ENCODE measurements around the gene DCAF11. TPM values are rescaled to one million over a fixed set of nuclear protein-coding genes. Genes with fewer than 3 reads are reported as not detected.

DCAF11 gene
- total RNA-seq, 1 experiment from 2014 or later = 48.8 TPM

DNA sequence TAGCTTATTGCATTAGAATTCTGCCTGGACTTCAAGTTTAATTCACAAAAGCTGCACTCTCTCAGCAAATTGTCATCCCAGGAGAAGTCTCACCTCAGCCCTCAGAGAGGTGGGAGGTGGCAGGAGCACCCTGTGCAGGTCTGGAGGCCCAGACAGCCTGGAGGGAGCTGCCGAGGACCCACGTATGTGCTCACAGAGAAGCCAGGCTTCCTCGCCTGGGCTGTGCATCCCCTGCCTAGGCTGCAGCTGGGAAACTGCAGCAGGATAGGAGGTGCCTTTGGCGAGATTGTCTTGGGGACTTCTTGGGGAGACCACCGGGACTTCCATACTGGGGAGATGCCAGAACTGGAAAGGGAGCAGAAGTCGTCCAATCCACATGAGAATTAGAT is 34.4 kb upstream of the DCAF11 start:
- H3K4me3 Mint-ChIP-seq (ENCODE audit: unreplicated experiment) = peak overlapping the region; percentile 74
- BruUV-seq (replicated peaks) = no TSS peak
- peaks cover 25% of the 10 kb centered on the region for H3K27me3 Mint-ChIP-seq (ENCODE audit: insufficient read depth, unreplicated experiment)
- intact Hi-C loops (cut with micrococcal nuclease) = loop anchor here (2.0 kb wide), 1 partner anchor 27 kb away; the partner anchor contains the start of gene CARMIL3
- TF ChIP-seq, protein P1, sequence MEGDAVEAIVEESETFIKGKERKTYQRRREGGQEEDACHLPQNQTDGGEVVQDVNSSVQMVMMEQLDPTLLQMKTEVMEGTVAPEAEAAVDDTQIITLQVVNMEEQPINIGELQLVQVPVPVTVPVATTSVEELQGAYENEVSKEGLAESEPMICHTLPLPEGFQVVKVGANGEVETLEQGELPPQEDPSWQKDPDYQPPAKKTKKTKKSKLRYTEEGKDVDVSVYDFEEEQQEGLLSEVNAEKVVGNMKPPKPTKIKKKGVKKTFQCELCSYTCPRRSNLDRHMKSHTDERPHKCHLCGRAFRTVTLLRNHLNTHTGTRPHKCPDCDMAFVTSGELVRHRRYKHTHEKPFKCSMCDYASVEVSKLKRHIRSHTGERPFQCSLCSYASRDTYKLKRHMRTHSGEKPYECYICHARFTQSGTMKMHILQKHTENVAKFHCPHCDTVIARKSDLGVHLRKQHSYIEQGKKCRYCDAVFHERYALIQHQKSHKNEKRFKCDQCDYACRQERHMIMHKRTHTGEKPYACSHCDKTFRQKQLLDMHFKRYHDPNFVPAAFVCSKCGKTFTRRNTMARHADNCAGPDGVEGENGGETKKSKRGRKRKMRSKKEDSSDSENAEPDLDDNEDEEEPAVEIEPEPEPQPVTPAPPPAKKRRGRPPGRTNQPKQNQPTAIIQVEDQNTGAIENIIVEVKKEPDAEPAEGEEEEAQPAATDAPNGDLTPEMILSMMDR (IDR thresholded peaks at IDR 0.05; ENCODE audit: unreplicated experiment) = no peak
- H3K9me3 Mint-ChIP-seq (ENCODE audit: unreplicated experiment) = no peaks in the 10 kb centered on the region
- no peak overlapping the region for H3K27ac Mint-ChIP-seq (ENCODE audit: low read depth, unreplicated experiment)
- CTCF ChIA-PET = interaction anchor here (0.5 to 4.5 kb wide), 15 partner anchors 8 to 492 kb away, joined by 3 to 58 read pairs (median 4); partner anchors contain the start of gene PCK2
- no peaks in the 10 kb centered on the region for H3K36me3 Mint-ChIP-seq (ENCODE audit: insufficient read depth, unreplicated experiment)
- DNase-seq (ENCODE audit: unreplicated experiment) = no peak
- no peaks in the 10 kb centered on the region for H3K4me1 Mint-ChIP-seq (ENCODE audit: insufficient read depth, unreplicated experiment)
- POLR2A ChIA-PET = interaction anchor here (1.0 kb wide), 1 partner anchor 61 kb away, joined by 6 read pairs; the partner anchor contains the start of gene EMC9

DNA sequence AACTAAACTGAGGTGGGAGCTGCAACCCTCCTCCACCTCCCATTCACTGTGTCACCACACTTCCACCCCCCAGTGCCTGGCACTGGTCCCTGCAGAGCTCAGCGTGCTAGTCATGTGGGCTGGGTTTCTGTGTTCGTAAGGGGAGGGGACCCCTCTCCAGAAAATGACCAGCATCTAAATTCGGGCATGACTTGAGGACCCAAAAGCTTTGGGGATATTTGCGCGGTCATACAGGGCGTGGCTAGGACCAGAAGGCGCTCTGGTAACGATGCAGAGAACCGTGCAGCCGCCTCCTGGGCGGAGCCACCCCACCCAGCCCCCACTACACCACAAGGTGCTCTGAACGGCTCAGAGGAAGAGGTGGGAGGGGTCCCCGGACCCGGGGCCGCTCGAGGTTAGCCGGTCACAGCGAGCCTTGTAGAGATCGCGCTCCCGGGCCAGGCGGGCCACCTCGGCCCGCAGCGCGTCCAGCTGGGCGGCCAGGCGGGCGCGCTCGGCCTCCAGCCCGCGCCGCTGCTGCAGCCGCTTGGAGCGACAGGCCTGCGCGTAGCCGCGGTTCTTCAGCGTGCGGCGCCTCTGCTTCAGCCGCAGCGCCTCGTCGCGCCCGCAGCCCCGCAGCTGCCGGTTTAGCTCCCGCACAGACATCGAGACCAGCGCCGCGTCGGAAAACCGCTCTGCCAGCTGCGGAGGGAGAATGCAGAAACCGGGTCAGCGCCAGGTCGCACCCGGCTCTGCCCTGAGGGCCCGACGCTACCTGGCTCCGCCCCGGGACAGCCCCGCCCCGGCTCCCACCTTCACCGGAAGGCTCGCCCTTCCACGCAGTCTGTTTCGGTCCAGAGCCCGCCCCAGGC is 33.5 kb upstream of the DCAF11 start:
- H3K27me3 Mint-ChIP-seq (ENCODE audit: insufficient read depth, unreplicated experiment) = peaks cover 25% of the 10 kb centered on the region
- no TSS peak for BruUV-seq (replicated peaks)
- CTCF ChIA-PET = interaction anchor here (0.6 to 4.5 kb wide), 14 partner anchors 10 to 1637 kb away, joined by 3 to 58 read pairs (median 4); partner anchors contain the start of gene PCK2

DNA sequence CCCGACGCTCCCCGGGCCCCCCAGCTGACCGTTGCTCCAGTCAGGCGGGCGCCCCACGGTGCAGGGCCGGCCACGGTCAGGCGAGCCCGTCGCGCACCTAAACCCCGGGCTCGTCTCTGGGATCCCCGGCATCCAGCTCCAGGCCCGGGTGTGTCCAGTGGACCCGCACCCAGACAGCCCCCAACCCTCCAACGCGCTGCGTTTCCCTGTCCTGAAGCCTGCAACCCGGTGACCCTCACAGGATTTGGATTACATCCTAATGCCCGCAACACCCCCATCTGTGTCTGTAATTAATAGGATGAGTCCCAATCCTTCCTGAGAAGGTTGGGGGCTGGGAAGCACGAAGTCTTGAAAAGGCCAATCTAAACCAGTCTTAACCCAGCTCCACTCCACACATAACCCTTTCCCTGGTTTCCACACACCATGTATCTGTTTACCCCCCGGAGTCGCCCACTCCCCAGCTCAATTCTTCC is 32.8 kb upstream of the DCAF11 start:
- CTCF ChIA-PET = interaction anchor here (0.6 to 4.5 kb wide), 11 partner anchors 10 to 519 kb away, joined by 3 to 58 read pairs (median 4); partner anchors contain the start of gene PCK2
- H3K36me3 Mint-ChIP-seq (ENCODE audit: insufficient read depth, unreplicated experiment) = no peaks in the 10 kb centered on the region
- POLR2A ChIA-PET = interaction anchor here (0.8 to 1.4 kb wide), 7 partner anchors 12 to 161 kb away, joined by 3 to 6 read pairs (median 3); partner anchors contain the start of genes CARMIL3, MDP1, PCK2 and TINF2

More for the DNA sequence above, 33.5 kb upstream of the DCAF11 start:
- no peaks in the 10 kb centered on the region for H3K36me3 Mint-ChIP-seq (ENCODE audit: insufficient read depth, unreplicated experiment)
- peak; percentile 29 for DNase-seq (ENCODE audit: unreplicated experiment)
- H3K9me3 Mint-ChIP-seq (ENCODE audit: unreplicated experiment) = no peaks in the 10 kb centered on the region
- TF ChIP-seq, protein P1 (IDR thresholded peaks at IDR 0.05; ENCODE audit: unreplicated experiment) = no peak
- POLR2A ChIA-PET = interaction anchor here (0.6 to 1.4 kb wide), 9 partner anchors 13 to 162 kb away, joined by 3 to 6 read pairs (median 3); partner anchors contain the start of genes CARMIL3, EMC9, MDP1 and PCK2
- H3K4me3 Mint-ChIP-seq (ENCODE audit: unreplicated experiment) = peak overlapping the region; percentile 74
- H3K4me1 Mint-ChIP-seq (ENCODE audit: insufficient read depth, unreplicated experiment) = no peaks in the 10 kb centered on the region
- no peak overlapping the region for H3K27ac Mint-ChIP-seq (ENCODE audit: low read depth, unreplicated experiment)
- intact Hi-C loops (cut with micrococcal nuclease) = loop anchor here (2.0 kb wide), 1 partner anchor 28 kb away; the partner anchor contains the start of gene CARMIL3

More for the DNA sequence above, 32.8 kb upstream of the DCAF11 start:
- H3K27ac Mint-ChIP-seq (ENCODE audit: low read depth, unreplicated experiment) = no peak overlapping the region
- no TSS peak for BruUV-seq (replicated peaks)
- H3K27me3 Mint-ChIP-seq (ENCODE audit: insufficient read depth, unreplicated experiment) = peaks cover 25% of the 10 kb centered on the region
- intact Hi-C loops (cut with micrococcal nuclease) = loop anchor here (2.0 kb wide), 1 partner anchor 29 kb away; the partner anchor contains the start of gene CARMIL3
- H3K4me3 Mint-ChIP-seq (ENCODE audit: unreplicated experiment) = peak overlapping the region; percentile 74
- H3K9me3 Mint-ChIP-seq (ENCODE audit: unreplicated experiment) = no peaks in the 10 kb centered on the region
- TF ChIP-seq, protein P1 (IDR thresholded peaks at IDR 0.05; ENCODE audit: unreplicated experiment) = no peak
- DNase-seq (ENCODE audit: unreplicated experiment) = no peak
- no peaks in the 10 kb centered on the region for H3K4me1 Mint-ChIP-seq (ENCODE audit: insufficient read depth, unreplicated experiment)
